K562 (cell line): ENCODE measurements around the gene SYF2. TPM values are rescaled to one million over a fixed set of nuclear protein-coding genes. Genes with fewer than 3 reads are reported as not detected.

Experiments
- ATF6 ChIP-seq: sonication (generic); formaldehyde crosslinking; IDR thresholded peaks from 2 replicates; pipeline ENCODE4 v1.4.0; 2020; ENCODE audit warnings: mild to moderate bottlenecking, missing genetic modification reagents
- CAMTA2 ChIP-seq: fragments of 250-450 bp; sonication (Bioruptor Pico); conservative IDR thresholded peaks from 2 replicates; pipeline ENCODE4 v1.5.1; 2022
- CBX8 ChIP-seq: fragments of 200-600 bp; sonication (generic); IDR thresholded peaks from 2 replicates; pipeline ENCODE4 v1.6.1; 2012; ENCODE audit warnings: borderline replicate concordance, mixed run types, low read depth, mild to moderate bottlenecking, moderate library complexity, mixed read lengths, low read length, control low read depth, inconsistent platforms; ENCODE audit not compliant: poor library complexity, severe bottlenecking; ENCODE audit errors: extremely low read depth
- CSDE1 ChIP-seq, 2 experiments: fragments of 450-650 bp; IDR thresholded peaks; 2 replicates each; pipeline ENCODE4 v1.6.1; 2016; ENCODE audit warnings: mild to moderate bottlenecking in 1 of 2
- ELF2 ChIP-seq: fragments of 250-450 bp; sonication (Bioruptor Pico); IDR thresholded peaks from 2 replicates; pipeline ENCODE4 v1.5.0; 2021; ENCODE audit warnings: mild to moderate bottlenecking
- JUN ChIP-seq, 2 experiments: sonication (generic) in 1 of 2; formaldehyde crosslinking in 1 of 2; IDR thresholded peaks; 2 replicates each; pipeline versions ENCODE4 v1.6.1 to v1.8.0; 2012 to 2022; ENCODE audit warnings: borderline replicate concordance in 2 of 2, mild to moderate bottlenecking in 2 of 2, improper control_type of control experiment in 1 of 2, low read depth in 1 of 2, low read length in 1 of 2, missing genetic modification reagents in 1 of 2
- JUND ChIP-seq, 2 experiments: IDR thresholded peaks; 2 replicates in 1 of 2; 3 replicates in 1 of 2; pipeline ENCODE4 v1.6.1; 2011; ENCODE audit warnings: borderline replicate concordance in 2 of 2, low read depth in 2 of 2, low read length in 2 of 2, improper control_type of control experiment in 1 of 2, missing biosample characterization in 1 of 2, missing genetic modification characterization in 1 of 2, missing genetic modification reagents in 1 of 2
- LEF1 ChIP-seq: fragments of 450-650 bp; IDR thresholded peaks from 2 replicates; pipeline ENCODE4 v1.6.1; 2016; ENCODE audit warnings: mild to moderate bottlenecking
- MEF2D ChIP-seq: conservative IDR thresholded peaks from 2 replicates; pipeline ENCODE4 v1.6.1; 2016; ENCODE audit warnings: low read depth, missing genetic modification characterization, missing compliant biosample characterization
- NCOA1 ChIP-seq: fragments of 450-650 bp; IDR thresholded peaks from 2 replicates; pipeline ENCODE4 v1.6.1; 2016; ENCODE audit warnings: low read depth
- NFIX ChIP-seq: fragments of 250-450 bp; sonication (Bioruptor Pico); IDR thresholded peaks from 2 replicates; pipeline ENCODE4 v1.4.0; 2020; ENCODE audit warnings: low read depth, mild to moderate bottlenecking, moderate library complexity
- SIN3B ChIP-seq: fragments of 450-650 bp; IDR thresholded peaks from 2 replicates; pipeline ENCODE4 v1.6.1; 2017; ENCODE audit warnings: low read depth, mild to moderate bottlenecking, moderate library complexity
- SMARCA4 ChIP-seq: fragments of 450-650 bp; IDR thresholded peaks from 2 replicates; pipeline ENCODE4 v1.6.1; 2016
- TAF9B ChIP-seq: fragments of 450-650 bp; IDR thresholded peaks from 2 replicates; pipeline ENCODE4 v1.6.1; 2018; ENCODE audit warnings: mild to moderate bottlenecking; ENCODE audit not compliant: partially characterized antibody
- THRA ChIP-seq: fragments of 450-650 bp; IDR thresholded peaks from 2 replicates; pipeline ENCODE4 v1.6.1; 2017; ENCODE audit warnings: mild to moderate bottlenecking, moderate library complexity
- YBX1 ChIP-seq: fragments of 450-650 bp; IDR thresholded peaks from 2 replicates; pipeline ENCODE4 v1.7.1; 2016; ENCODE audit warnings: mild to moderate bottlenecking
- ZNF740 ChIP-seq, 3 experiments: fragments of 200-800 bp in 1 of 3; sonication (Bioruptor generic) in 1 of 3; sonication (generic) in 1 of 3; formaldehyde crosslinking in 1 of 3; IDR thresholded peaks; 2 replicates each; pipeline versions ENCODE4 v1.6.1 to v1.8.0; 2016 to 2022; ENCODE audit warnings: mild to moderate bottlenecking in 2 of 3, missing compliant biosample characterization in 2 of 3, missing genetic modification characterization in 2 of 3, missing genetic modification reagents in 1 of 3
- polyA plus RNA-seq, 8 experiments: library from polyadenylated mRNA; depleted of rRNA in 4 of 8; stranded (reverse) in 5 of 8; unstranded in 3 of 8; fragments of >200 nt; fragmentation: Nextera tagmentation in 2 of 8; fragmentation: Illumina TruSeq in 1 of 8; extraction: Ambion mirVana in 2 of 8; extraction: Trizol in 1 of 8; gene quantifications; 2 replicates each; pipeline versions ENCODE4 v1.2.1 to v1.2.3, GENCODE V29; 2011 to 2014; ENCODE audit warnings: inconsistent platforms in 1 of 8, missing spikeins in 1 of 8
- total RNA-seq, 7 experiments: library from RNA; depleted of rRNA in 6 of 7; stranded (reverse); fragments of >200 nt in 6 of 7; fragmentation: Illumina TruSeq in 2 of 7; extraction: Trizol in 2 of 7; gene quantifications; 2 replicates each; pipeline versions ENCODE4 v1.2.1 to v1.2.3, GENCODE V29; 2011 to 2021; ENCODE audit warnings: low replicate concordance in 1 of 7
- TF ChIP-seq, protein P1 (sequence below): fragments of 450-650 bp; formaldehyde crosslinking; conservative IDR thresholded peaks from 2 replicates; pipeline ENCODE4 v1.4.0; 2022; ENCODE audit warnings: mild to moderate bottlenecking, missing genetic modification characterization

SYF2 gene
- total and polyA plus RNA-seq, 9 of the 15 experiments (the other 6 are each of a cell fraction or from before 2014, with no cell fraction given): 20.9 to 69.0 (median 43.2) TPM

DNA sequence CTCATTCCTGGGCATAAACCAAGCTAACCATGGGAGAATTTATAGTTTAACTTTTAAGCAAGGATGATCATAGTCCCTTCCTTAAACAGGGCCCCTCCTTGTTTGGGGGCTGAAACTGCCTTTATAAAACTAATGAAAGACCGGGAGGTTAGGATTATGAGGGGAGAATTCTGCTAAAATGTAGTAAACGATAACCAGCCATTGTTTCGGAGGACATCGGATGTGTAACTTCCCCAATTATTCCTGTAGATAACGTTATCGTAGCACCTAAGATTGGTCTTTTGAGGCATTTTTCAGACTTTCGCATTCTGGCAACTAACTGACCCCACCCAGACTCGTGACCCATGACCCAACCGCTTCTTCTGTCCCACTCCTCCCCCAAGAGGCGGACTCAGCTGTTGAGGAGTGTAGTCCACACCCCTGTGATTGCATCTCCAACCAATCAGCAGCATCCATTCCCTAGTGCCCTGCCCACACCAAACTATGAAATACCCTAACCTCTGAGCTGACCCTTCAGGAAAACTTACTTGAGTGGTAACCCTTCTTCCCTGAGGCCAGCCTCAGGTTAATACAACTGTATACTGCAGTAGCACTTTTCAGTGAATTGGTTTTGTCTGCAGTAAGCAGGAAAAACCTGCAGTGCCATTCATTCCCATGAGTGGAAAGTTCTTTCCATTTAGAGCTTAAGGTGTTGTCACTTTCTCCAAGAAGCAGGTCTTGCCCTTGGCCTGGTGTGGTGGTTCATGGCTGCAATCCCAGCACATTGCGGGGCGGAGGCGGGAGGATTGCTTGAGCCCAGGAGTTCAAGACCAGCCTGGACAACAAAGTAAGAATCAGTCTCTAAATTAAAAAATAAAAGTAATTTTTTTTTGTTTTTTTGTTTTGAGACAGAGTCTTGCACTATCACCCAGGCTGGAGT lies 823 bp upstream of the SYF2 start (continued):
- TF ChIP-seq, protein P1, sequence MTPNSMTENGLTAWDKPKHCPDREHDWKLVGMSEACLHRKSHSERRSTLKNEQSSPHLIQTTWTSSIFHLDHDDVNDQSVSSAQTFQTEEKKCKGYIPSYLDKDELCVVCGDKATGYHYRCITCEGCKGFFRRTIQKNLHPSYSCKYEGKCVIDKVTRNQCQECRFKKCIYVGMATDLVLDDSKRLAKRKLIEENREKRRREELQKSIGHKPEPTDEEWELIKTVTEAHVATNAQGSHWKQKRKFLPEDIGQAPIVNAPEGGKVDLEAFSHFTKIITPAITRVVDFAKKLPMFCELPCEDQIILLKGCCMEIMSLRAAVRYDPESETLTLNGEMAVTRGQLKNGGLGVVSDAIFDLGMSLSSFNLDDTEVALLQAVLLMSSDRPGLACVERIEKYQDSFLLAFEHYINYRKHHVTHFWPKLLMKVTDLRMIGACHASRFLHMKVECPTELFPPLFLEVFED (CRISPR knock-in tag): no peak; the same call in 1 of the 2 replicates
- peak; percentile 9; the same call in 1 of the 2 replicates for TF ChIP-seq MEF2D (tag)
- no peak for TF ChIP-seq ATF6
- TF ChIP-seq SIN3B: no peak; the same call in 1 of the 2 replicates
- no peak for TF ChIP-seq YBX1
- 0 out of 4 replicates have a peak, but pooled peaks of 1 of the 2 experiments have one; percentile 47 for TF ChIP-seq CSDE1 (IDR thresholded peaks at IDR 0.05)
- peak; percentile 83 for TF ChIP-seq JUND (IDR thresholded peaks at IDR 0.05; ENCODE audit: borderline replicate concordance, low read depth, low read length)
- TF ChIP-seq JUND (tag; IDR thresholded peaks at IDR 0.05; ENCODE audit: borderline replicate concordance, low read depth, low read length): peak; percentile 71; the same call in 2 of the 3 replicates
- TF ChIP-seq CBX8: no peak
- TF ChIP-seq ELF2 (CRISPR knock-in tag): no peak
- TF ChIP-seq JUN (IDR thresholded peaks at IDR 0.05; ENCODE audit: borderline replicate concordance, low read depth, low read length): no peak
- no peak for TF ChIP-seq JUN (CRISPR knock-in tag; IDR thresholded peaks at IDR 0.05; ENCODE audit: borderline replicate concordance)
- TF ChIP-seq LEF1: peak; percentile 80
- no peak for TF ChIP-seq ZNF740 (CRISPR knock-in tag; IDR thresholded peaks at IDR 0.05)
- no peak for TF ChIP-seq ZNF740 (tag; IDR thresholded peaks at IDR 0.05)
- no peak for TF ChIP-seq CAMTA2 (CRISPR knock-in tag)
- TF ChIP-seq SMARCA4: peak; percentile 87
- peak; percentile 71 for TF ChIP-seq TAF9B
- peak; percentile 51; the same call in 1 of the 2 replicates for TF ChIP-seq NCOA1
- no peak for TF ChIP-seq NFIX (CRISPR knock-in tag)
- TF ChIP-seq THRA: no peak
